B cell (primary cell): Measurements from ENCODE around the gene APP.

Experiments used
- CTCF ChIP-seq: fragments of 200-600 bp; IDR thresholded peaks from one replicate; pipeline ENCODE4 v1.8.0; 2022; ENCODE audit warnings: antibody characterized with exemption, mild to moderate bottlenecking
- EZH2 ChIP-seq: IDR thresholded peaks from 2 replicates; pipeline ENCODE4 v1.6.1; 2012; ENCODE audit warnings: borderline replicate concordance, low read depth, mild to moderate bottlenecking, moderate library complexity, low read length; ENCODE audit not compliant: insufficient read depth, poor library complexity, severe bottlenecking

DNA sequence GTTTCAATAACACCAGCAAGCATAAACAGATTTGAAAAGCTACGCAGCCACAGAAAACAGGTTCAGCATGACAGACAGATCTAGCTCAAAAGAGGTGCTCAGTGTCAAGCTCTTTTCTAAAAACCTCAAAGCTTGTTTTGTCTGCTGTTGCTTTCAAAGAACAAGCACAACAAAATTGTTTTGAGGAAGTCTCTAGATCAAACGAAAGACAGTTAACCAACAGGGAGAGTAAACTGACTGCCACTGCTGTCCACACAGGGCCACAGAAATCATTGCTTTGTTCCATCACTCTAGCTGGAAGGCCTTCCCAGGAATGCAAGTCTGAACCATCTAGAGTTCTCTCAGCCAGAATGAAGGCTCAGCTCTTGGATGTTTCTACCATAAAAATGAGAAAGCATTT is 12.8 kb downstream of the APP start:
- no peak for TF ChIP-seq CTCF
- TF ChIP-seq EZH2: no peak
